SW480 (cell line): Measurements from ENCODE around the gene GARRE1.
"Not testable (repeated sequence)": the region's sequence is repeated elsewhere in the genome, so short reads cannot be mapped to it uniquely, and the experiment has no call there.

Experiments
- DNase-seq: peaks from one replicate; pipeline ENCODE4 v3.0.0-alpha.2; 2016; ENCODE audit warnings: low spot score

GARRE1 gene

GRCh38 chr19:34232566-34233481 is 21.5 kb upstream of the GARRE1 start:
- peak; percentile 80 for DNase-seq

DNA sequence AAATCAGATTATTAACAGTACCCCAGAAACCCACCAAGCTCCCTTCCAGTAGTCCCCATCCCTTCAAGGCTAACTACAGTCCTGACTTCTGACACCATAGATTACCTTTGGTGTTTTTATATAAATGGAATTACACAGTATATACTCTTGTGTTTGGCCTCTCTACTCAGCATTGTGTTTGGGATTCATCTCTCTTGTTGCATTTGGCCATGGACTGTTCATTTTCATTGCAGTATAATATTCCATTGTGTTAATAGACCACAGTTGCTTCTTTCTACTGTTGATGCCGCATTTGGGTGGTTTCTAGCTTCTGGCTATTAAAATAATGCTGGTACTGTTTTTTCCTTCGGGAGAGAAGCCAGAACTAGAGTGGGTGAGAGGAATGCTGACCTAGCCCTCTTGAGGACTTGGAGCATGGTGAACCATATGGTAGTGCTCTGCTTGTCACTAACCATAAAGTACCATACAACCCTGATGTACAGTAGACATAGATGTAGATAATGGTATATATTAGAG is 18.9 kb upstream of the GARRE1 start:
- DNase-seq = no peak

DNA sequence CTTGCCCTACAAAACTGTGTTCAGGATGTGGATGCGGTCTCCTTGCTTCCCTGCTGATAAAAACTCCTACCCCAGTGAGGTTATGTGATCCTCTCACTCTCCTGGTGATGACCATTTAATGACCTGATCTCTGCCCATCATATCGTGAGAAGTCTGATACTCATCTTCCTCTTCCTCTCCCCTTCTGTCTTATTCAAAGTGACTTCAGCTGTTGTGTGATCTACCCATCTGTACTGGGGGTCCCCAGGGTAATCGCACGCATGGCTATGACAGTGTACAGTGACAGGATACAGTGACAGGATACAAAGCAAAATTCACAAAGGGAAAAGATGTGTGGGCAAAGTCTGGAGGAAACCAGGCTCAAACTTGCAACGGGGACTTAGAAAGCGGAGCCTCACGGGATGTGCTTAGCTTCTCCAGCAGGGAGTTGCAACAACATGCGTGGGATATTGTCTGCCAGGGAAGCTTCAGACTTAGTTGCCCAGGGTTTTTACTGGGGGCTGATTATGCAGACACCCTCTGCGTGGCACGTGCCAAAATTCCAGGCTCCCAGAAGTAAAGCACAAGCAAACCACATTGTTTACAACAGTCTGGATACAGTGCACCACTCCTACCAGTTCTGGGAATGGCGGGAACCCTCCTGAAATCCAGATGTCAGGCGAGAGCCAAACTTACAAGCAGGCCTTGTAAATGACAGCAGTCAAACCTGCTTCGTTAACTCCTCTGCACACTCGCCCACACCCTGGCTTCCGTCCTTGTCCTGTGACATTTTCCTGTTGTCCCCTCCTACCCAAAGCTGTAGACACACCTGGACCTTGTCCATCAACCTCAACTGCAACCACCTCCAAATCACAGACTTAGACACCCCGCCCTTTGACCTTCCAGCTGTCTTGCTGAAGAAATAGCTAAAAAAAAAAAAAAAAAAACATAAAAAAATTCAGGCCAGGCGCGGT is 18.0 kb upstream of the GARRE1 start:
- DNase-seq = no peak

GRCh38 chr19:34237283-34237682 is 17.1 kb upstream of the GARRE1 start:
- DNase-seq = no peak

DNA sequence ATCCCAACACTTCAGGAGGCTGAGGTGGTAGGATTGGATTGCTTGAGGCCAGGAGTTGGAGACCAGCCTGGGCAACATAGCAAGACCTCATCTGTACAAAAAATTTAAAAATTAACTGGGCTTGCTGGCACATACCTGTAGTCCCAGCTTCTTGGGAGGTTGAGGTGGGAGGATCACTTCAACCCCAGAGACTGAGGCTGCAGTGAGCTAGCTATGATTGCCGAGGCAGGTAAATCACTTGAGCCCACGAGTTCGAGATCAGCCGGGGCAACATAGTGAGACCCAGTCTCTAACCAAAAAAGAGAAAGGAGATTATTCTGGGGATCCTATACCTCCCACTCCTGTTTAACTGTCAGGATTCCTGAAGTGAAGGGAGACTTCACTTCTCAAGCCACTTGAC is 16.4 kb upstream of the GARRE1 start:
- no peak for DNase-seq

DNA sequence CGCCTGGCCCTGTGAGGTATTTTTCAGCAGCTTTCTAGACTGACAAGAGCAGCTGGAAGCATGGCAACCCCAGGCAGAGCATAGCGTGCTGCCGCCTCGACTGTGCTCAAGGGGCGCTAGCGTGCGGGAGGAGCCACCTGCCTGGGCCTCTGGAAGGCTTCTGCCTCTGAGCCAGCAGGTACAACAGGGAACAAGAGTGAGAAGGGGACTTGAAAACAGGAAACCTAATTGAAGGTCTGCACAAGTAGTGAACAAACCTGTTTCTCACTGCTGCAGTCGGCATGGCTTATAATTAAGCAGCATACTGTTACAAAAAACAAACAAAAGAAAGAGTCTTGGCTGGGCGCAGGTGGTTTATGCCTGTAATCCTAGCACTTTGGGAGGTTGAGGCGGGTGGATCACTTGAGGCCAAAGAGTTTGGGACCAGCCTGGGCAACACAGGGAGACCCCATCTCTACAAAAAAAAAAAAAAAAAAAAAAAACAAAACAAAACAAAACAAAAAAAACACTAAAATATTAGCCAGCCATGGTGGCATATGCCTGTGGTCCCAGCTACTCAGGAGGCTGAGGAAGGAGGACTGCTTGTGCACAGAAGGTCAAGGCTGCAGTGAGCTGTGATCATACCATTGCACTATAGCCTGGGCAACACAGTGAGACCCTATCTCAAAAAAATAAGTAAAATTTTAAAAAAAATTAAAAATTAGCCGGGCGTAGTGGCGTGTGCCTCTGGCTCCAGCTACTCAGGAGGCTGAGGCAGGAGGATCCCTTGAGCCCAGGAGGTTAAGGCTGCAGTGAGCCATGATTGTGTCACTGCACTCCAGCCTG is 12.6 kb upstream of the GARRE1 start:
- DNase-seq = no peak

DNA sequence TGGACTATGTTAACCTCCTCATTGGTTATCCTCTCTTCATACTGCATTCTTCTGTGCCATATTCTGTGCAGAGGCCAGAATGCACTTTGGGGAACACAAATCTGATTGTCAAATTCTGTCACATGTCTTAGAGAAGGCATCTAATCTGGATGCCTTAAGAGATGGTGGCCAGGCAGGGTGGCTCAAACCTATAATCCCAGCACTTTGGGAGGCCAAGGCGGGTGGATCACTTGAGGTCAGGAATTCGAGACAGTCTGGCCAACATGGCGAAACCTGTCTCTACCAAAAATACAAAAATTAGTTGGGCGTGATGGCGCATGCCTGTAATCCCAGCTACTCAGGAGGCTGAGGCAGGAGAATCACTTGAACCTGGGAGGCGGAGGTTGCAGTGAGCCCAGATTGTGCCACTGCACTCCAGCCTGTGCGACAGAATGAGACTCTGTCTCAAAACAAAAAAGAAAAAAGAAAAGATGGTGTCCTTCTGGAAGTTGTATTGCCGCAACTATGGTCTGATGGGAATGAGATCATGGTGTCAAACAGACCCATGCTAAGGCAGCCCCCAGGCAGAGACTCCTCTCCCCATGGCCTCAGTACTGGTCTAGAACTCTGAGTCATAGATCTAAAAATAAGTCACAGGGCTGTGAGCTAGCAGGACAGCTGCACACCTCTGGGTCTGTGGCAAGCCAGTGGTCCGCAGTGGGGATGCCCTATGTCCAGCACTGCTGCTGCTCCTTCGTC is 11.0 kb upstream of the GARRE1 start:
- not testable (repeated sequence) for DNase-seq

DNA sequence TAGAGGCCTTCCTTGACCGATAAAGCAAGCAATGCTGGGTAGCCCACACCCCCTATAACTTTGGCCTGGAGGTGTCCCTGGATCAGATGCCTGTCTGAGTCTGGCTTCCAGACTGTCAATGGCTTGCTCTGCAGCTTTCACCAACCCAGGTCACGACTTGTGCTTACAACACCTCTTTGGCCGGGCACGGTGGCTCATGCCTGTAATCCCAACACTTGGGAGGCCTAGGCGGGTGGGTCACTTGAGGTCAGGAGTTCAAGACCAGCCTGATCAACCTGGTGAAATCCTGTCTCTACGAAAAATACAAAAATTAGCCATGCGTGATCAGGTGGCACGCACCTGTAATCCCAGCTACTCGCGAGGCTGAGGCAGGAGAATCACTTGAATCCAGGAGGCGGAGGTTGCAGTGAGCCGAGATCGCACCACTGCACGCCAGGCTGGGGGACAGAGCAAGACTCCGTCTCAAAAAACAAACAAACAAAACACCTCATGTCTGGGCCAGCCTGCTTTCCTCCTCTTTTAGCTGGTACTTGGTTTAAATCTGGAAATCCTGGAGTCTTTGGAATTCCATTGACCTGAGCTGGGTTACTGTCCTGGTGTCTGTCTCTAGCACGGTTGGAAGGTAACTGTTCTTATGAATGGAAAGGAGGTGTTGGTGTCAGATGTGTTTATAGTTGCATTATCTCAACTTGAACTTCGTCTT is 10.3 kb upstream of the GARRE1 start:
- no peak for DNase-seq

DNA sequence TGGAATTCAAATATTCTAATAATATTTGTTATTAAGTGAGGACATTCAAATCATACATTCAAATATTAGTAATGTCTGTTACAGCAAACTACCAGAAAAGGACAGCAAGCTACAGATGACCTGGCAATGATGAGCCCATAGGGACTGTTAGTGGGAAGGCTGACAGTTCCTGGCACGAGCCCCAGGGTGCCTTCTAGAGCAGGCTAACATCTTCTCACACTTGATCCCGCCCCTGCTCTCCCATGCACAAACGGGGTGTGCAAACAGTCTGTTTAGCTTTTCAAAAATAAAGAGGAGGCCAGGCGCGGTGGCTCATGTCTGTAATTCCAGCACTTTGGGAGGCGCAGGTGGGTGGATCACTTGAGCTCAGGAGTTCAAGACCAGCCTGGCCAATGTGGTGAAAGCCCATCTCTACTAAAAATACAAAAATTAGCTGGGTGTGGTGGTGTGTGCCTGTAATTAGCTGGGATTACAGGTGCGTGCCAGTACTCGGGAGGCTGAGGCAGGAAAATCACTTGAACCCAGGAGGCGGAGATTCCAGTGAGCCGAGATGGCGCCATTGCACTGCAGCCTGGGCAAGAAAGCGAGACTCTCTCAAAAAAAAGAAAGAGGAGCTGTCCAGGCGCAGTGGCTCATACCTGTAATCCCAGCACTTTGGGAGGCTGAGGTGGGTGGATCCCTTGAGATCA is 9.6 kb upstream of the GARRE1 start:
- DNase-seq = no peak

- DNase-seq = no peak
These were observed 8.0 kb upstream of the GARRE1 start for GRCh38 chr19:34246340-34246739.

DNA sequence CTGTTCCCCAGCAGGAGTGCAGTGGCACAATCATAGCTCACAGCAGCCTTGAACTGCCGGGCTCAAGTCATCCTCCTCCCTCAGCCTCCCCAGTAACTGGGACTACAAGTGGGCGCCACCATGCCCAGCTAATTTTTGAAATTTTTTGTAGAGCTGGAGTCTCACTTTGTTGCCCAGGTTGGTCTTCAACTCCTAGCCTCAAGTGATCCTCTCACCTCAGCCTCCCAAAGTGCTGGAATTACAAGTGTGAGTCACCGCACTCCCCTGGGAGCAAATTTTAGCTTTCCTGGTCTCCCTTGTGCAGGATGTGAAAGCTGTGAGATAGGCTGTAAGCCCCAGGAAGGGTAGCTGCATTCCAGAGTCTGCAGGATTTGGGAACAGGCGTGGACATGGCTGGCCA is 5.4 kb upstream of the GARRE1 start:
- DNase-seq = no peak

- DNase-seq = not testable (repeated sequence)
These were observed 1.2 kb upstream of the GARRE1 start for GRCh38 chr19:34253167-34253566.

- DNase-seq = not testable (repeated sequence)
These were observed 691 bp upstream of the GARRE1 start for GRCh38 chr19:34253681-34254045.

DNA sequence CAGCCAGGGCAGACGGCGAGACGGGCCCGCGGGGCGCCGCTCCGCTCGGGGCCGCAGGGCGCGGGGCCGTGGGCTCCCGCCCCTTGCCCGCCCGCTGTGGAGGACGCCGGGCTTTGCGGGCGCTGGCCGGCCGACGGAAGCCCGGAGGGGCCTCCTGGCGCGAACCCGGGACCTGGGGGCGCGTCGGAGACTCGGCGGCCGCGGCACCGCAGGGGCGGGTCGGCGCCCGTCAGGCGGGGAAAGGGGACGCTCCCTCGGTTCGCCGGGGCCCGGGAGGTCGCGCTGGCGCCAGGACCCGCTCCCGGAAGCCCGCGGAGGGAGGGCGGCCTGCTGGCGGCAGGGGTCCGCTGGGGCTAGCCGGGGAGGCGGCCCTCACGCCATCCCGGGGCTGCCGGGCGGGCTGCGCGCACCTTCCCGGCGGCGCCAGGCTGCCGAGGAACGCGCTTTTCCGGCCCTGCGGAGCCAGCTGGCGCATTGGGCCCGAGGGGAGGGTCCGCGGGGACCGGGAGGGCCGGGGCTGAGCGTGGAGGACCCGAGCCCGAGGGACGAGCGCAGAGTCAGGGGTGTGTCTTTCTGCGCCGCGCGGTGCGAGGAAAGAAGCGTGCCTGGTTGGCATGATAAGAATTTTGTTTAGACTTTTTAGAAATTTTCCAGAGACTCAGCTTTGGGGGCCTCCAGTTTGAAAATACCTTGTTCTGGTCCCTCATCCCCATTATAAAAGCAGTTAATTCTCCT is 511 bp downstream of the GARRE1 start:
- no peak for DNase-seq

- DNase-seq = no peak
These were observed 1.2 kb downstream of the GARRE1 start for GRCh38 chr19:34255546-34255945.

GRCh38 chr19:34256835-34257558 is 2.6 kb downstream of the GARRE1 start:
- no peak for DNase-seq

DNA sequence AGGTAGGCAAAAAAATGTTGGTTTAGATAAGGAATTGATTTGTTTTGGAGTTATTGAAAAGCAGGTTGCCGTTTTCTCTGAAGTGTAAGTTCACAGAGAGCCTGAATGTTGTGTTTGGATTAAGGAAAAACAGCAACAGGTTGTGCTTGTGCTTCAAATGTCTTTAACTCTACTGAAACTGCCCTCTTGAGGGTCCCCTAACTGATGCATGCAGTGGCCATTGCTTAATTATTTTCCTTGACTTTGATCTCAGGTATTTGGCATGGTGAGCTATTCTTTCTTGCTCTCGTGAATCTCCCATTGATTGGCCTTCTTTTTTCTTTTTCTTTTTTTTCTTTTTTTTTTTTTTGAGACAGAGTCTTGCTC is 3.2 kb downstream of the GARRE1 start:
- DNase-seq = no peak

- DNase-seq = no peak
These were observed 5.2 kb downstream of the GARRE1 start for GRCh38 chr19:34259367-34260095.
